ENCODE measurements around the gene PNPO. TPM values are rescaled to one million over a fixed set of nuclear protein-coding genes. Genes with fewer than 3 reads are reported as not detected.

Gene PNPO
- total and polyA plus RNA-seq, 2 of the 13 experiments (the other 11 are each of a cell fraction or from before 2014, with no cell fraction given): 47.9 to 63.3 TPM

- TF ChIP-seq, protein P1, sequence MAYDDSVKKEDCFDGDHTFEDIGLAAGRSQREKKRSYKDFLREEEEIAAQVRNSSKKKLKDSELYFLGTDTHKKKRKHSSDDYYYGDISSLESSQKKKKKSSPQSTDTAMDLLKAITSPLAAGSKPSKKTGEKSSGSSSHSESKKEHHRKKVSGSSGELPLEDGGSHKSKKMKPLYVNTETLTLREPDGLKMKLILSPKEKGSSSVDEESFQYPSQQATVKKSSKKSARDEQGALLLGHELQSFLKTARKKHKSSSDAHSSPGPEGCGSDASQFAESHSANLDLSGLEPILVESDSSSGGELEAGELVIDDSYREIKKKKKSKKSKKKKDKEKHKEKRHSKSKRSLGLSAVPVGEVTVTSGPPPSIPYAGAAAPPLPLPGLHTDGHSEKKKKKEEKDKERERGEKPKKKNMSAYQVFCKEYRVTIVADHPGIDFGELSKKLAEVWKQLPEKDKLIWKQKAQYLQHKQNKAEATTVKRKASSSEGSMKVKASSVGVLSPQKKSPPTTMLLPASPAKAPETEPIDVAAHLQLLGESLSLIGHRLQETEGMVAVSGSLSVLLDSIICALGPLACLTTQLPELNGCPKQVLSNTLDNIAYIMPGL (CRISPR knock-in tag; IDR thresholded peaks at IDR 0.05; ENCODE audit: borderline replicate concordance in 1 of 2, low read depth in 1 of 2): peak in 1 of 2 experiments; percentile 70; a peak in 1 of 4 replicates
- TF ChIP-seq ZNF10 (CRISPR knock-in tag; IDR thresholded peaks at IDR 0.05; ENCODE audit: borderline replicate concordance, low read depth): no peak
- no peak for TF ChIP-seq PHF8 (CRISPR knock-in tag; IDR thresholded peaks at IDR 0.05)
- TF ChIP-seq THAP8 (CRISPR knock-in tag; IDR thresholded peaks at IDR 0.05; ENCODE audit: borderline replicate concordance): no peak
- TF ChIP-seq HNF1A (IDR thresholded peaks at IDR 0.05; ENCODE audit: low read depth): peak; percentile 27; the same call in 1 of the 2 replicates
- no peak for TF ChIP-seq HNF1A (CRISPR knock-in tag; IDR thresholded peaks at IDR 0.05; ENCODE audit: borderline replicate concordance)
- TF ChIP-seq, protein P2, sequence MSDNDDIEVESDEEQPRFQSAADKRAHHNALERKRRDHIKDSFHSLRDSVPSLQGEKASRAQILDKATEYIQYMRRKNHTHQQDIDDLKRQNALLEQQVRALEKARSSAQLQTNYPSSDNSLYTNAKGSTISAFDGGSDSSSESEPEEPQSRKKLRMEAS (IDR thresholded peaks at IDR 0.05): 0 out of 2 replicates have a peak, but pooled peaks have one; percentile 36
- TF ChIP-seq BRD4 (CRISPR knock-in tag; IDR thresholded peaks at IDR 0.05): no peak
- TF ChIP-seq, protein P3, sequence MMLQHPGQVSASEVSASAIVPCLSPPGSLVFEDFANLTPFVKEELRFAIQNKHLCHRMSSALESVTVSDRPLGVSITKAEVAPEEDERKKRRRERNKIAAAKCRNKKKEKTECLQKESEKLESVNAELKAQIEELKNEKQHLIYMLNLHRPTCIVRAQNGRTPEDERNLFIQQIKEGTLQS (CRISPR knock-in tag; IDR thresholded peaks at IDR 0.05): peak; percentile 70; the same call in 1 of the 2 replicates
- no peak for TF ChIP-seq JARID2 (CRISPR knock-in tag; IDR thresholded peaks at IDR 0.05; ENCODE audit: insufficient replicate concordance)
- no peak for TF ChIP-seq ONECUT2 (CRISPR knock-in tag; IDR thresholded peaks at IDR 0.05)
- no peak for TF ChIP-seq ZNF703 (CRISPR knock-in tag; IDR thresholded peaks at IDR 0.05; ENCODE audit: borderline replicate concordance)
- peak; percentile 72 for TF ChIP-seq PBX2 (CRISPR knock-in tag; IDR thresholded peaks at IDR 0.05)
- TF ChIP-seq, protein P4, sequence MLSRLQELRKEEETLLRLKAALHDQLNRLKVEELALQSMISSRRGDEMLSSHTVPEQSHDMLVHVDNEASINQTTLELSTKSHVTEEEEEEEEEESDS (CRISPR knock-in tag; IDR thresholded peaks at IDR 0.05; ENCODE audit: borderline replicate concordance): 0 out of 2 replicates have a peak, but pooled peaks have one; percentile 3
These were observed 5.6 kb downstream of the PNPO start (continued) for GRCh38 chr17:47946929-47947397.
